CD4-positive, alpha-beta T cell treated with Interleukin-4 for 4 hours (primary cell): ENCODE data around the gene OR5AC2.

Source experiments
- DNase-seq: peaks from one replicate; pipeline ENCODE4 v3.0.0-alpha.2; 2020

OR5AC2 gene, protein sequence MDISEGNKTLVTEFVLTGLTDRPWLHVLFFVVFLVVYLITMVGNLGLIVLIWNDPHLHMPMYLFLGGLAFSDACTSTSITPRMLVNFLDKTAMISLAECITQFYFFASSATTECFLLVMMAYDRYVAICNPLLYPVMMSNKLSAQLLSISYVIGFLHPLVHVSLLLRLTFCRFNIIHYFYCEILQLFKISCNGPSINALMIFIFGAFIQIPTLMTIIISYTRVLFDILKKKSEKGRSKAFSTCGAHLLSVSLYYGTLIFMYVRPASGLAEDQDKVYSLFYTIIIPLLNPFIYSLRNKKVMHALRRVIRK

DNA sequence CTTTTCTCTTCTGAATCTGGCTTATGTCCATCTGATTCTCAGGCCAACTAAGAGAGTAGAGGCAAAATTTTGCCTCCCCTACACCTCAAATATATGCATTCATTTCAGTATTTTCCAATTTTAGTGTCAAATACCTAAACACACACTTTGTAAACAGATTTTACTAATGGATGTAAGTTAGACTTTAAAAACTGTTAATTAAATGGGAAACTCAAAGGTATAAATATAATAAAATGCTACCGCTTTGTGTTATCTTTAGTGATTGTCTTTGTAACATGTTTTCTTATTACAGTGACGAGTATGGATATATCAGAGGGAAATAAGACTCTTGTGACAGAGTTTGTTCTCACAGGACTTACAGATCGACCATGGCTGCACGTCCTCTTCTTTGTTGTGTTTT, at the start of gene OR5AC2:
OR5AC2 (plus strand) TSS at position 301 of the 400 bp plus-strand sequence; CDS start at position 301, 0 bp downstream.
- no peak for DNase-seq

DNA sequence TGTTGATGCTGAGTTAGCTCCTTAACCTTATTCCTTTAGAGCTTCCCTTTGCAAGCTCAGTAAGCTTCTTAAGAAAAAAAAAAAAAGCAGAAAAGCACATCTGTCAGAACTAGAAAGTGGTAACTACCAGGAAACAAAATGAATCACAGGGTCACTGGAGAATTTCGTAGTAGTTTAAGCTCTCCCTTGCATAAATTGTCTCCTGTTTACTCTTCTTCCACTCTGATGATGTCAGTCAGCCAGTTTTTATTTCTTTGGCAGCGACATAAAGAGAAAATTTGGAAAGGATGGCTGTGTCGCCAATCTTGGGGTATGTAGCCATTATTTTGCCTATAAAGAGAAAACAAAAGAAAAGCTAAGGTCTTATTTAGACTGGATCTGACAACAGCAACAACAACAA, 48.7 kb upstream of the OR5AC2 start:
- no peak for DNase-seq

DNA sequence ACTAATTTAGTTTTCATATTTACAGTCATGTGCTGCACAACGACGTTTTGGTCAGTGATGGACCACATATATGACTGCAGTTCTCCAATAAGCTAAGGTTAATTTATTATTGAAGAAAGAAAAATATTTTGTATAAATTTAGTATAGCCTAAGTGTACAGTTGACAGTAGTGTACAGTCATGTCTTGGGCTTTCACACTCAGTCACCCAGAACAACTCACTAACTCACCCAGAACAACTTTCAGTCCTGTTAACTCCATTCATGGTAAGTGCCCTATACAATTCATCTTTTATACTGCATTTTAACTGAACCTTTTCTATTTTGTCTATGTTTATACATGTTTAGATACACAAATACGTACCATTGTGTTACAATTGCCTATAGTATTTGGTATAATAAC, 48.1 kb upstream of the OR5AC2 start:
- no peak for DNase-seq

DNA sequence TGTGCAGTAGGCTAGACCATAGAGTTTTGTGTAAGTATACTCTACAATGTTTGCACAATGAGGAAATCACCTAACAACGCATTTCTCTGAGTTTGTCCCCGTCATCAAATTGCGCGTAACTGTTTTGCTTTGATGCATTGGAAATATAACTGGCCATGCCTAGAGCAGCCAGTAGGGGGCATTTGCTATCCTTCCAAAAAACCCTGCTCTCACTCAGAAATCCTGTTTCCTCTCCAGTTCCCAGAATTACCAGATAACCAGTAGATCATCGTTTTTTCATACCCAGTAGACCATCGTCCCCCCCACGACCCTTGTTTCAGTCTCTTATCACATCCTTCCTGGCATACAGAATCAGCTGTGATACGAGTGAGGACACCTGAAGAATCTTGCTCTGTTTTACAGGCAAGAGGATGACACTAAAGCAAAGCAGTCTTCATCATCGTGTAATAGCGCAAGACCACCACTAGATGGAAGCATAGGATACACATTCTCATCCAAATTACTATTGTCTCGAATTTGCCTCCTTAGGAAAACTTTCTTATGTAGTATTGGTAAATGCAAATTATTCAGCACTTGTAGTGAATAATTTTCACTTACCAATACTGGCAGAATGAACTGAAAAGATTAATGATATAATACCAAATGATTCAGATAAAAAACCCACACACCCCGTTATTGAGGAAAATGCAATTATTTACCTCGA, 47.5 kb upstream of the OR5AC2 start:
- peak; percentile 87 for DNase-seq

DNA sequence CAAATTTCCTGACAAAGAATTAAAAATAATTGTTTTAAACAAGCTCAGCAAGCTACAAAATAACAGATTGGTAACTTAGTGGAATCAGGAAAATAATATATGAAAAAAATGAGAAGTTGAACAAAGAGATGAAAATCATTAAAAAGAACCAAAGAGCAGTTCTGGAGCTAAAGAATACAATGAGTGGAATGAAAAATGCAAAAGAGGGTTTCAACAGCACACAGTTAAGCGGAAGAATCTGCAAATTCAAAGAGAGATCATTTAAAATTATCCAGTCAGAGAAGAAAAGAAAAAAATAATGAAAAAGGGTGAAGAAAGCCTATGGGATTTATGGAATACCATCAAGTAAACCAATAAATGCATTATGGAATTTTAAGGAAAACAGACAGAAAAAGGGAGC, 45.6 kb upstream of the OR5AC2 start:
- DNase-seq = no peak

DNA sequence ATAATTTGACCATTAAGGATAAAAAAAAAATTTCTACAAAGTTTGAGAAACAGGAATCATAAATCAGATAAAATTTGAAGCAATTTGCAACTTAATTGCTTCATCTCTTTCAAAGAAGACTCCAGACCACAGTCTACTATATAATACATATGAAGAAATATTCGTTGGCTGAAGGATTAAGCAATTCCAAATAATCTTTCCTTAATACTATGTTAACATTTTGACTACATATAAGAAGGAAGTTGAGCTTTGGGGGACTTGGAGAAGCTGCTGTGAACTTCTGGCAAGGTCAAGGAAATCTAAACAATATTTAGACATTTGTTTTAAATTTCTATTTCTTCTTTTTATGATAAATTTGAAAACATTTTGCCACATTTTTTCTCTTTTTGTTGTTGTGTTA, 38.4 kb upstream of the OR5AC2 start:
- no peak for DNase-seq

DNA sequence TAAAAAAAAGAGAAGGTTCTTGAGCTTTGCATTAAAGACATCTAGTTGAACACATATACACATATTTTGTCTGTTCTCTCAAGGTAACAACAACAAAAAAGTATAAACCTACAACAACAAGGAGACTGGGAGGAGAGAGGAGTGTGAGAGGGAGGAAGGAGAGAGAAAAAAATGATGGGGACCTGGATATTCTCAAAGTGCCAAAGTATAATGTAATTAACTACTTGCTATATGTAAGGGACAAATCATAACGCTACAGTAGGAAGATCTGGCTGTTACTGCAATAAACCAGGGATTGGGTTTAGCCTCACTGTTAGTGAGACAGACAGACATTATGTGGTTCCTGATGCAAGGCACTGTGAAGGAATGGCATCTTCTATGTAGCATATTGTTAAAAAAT, 37.7 kb upstream of the OR5AC2 start:
- no peak for DNase-seq

DNA sequence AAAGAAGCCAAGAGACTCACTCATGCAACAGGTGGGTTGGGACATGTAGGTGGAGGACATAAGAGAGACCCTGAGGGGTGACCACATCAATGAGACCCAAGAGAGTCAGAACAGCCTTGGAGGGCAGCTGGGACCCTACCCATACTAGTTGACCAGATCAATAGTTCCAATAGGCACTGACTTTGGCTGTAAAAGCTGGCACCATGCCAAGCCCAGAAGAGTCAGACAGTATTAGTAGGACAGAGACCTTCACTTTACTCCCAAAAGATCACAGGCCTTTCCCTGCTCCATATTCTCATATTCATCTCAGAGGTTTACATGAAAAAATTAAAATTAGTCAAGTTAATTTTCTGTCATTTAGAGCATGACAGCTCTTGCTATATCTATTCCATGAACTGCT, 30.9 kb upstream of the OR5AC2 start:
- no peak for DNase-seq

DNA sequence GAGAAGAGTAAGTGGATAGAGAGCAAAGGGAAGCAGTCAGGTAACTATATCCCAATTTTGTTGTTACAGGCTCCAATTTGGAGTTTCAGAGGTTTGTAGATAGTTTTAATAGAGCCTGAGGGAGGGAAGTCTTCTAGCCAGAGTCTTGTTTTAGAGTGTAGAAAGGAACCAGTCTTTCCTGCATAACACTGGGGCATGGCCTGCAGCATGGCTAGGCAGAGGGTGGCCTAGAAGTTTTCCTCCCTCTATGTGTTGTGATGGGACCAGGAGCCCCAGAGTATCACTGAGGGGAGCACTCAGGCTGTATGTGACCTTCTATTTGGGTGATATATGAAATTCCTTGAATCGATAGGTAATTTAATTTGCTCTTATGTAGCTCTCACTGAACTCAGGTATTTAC, 29.3 kb upstream of the OR5AC2 start:
- DNase-seq = no peak

DNA sequence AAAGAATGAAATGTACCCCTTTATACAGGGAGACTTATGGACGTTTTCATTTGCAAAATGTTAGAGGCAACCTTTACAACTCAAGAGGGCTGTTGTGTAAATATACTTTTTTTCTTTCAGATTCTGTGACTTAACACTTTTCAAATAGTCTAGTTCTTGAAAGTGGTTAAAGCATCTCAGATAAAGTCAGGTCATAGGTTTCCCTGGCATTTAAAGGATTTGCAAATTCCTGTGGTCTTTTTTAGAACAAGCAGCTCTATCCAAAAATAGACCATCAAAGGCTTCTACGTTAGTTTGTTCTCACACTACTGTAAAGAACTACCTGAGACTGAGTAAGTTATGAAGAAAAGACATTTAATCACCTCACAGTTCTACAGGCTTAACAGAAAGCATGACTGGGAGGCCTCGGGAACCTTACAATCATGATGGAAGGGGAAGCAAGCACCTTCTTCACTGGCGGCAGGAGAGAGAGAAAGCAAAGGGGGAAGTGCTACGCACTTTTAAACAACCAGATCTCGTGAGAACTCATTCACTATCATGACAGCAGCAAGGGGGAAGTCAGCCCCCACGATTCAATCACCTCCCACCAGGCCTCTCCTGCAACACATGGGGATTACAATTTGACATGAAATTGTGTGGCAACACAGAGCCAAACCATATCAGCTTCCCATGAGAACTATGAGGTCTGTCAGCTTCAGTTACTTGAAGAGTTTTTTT, 28.6 kb upstream of the OR5AC2 start:
- DNase-seq = no peak

DNA sequence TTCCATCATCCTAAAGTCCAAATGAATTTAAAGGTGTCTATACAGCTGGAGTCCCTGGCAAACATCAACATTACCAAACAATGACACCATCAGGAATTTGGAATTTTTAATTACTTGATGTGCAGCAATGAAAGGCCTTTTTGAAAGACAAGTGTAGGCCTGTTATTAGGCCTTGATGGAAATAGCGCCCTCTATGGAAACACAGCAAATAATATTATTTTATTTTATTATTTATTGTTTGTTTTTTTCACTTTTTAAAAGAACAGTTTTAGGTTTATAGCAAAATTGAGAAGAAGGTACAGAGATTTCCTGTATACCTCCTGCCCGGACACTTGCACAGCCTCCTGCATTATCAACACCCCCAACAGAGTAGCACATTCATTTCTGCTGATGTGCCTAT, 18.1 kb upstream of the OR5AC2 start:
- DNase-seq = no peak

DNA sequence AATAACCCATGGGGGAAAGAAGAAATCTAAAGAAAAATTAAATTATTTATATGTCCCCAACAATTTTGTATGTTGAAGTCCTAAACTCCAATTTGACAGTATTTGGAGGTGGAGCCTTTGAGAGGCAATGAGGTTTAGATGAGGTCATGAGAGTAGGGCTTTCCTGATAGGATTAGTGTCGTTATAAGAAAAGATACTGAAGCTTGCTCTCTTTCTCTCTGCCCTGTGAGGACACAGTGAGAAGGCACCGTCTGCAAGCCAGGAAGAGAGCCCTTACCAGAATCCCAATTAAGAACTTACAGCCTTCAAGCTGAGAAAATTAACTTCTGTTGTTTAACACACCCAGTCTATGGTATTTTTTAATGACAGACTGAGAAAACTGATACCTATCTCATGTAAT, 16.1 kb upstream of the OR5AC2 start:
- no peak for DNase-seq

DNA sequence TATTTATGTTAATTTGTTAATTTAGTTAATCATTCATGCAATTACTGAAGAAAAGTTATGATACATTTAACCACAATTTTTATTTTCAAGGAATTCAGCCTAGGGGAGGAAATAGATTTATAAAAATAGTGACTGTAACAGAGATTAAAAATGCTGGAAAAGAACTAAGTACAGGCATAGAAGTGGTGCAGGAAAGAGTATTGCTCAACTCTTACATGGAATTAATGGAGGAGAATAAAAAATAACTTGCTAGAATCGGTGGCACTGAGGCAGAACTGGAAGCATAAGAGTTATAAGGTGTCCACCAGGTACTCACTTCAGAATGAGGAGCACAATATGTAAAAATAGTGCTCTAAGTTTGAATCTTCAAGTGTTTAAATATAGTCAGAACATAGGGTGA, 13.5 kb upstream of the OR5AC2 start:
- DNase-seq = no peak

DNA sequence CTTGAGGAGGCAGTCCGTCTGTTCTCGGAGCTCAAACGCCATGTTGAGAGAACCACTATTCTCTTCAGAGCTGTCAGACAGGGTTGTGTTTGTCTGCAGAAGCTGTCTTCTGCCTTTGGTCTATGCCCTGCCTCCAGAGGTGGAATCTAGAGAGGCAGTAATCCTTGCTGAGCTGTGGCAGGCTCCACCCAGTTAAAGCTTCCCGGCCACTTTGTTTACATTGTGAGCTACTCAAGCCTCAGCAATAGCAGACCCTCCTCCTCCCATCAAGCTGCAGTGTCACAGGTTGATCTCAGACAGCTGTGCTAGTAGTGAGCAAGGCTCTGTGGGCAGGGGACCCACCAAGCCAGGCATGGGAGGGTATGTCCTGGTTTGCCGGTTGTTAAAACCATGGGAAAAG, 8.9 kb downstream of the OR5AC2 start:
- no peak for DNase-seq

DNA sequence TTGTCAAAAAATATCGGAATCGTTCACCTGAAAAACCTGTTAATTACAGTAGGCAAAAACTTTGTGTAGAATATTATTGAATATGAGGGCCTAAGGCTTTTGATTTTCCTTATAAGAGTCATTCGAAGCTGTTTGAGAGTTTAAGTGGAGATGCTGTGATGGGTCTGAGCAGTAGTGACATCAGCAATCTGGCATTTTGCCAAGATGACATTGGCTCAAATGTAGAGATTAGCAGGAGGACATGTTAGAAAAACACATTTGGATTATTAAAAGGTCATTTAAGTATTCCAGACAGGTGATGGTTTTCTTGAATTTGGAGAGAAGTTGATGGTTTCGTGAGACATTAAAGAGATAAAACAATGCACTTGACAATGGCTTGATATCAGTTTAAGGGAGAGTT, 12.9 kb downstream of the OR5AC2 start:
- DNase-seq = no peak

DNA sequence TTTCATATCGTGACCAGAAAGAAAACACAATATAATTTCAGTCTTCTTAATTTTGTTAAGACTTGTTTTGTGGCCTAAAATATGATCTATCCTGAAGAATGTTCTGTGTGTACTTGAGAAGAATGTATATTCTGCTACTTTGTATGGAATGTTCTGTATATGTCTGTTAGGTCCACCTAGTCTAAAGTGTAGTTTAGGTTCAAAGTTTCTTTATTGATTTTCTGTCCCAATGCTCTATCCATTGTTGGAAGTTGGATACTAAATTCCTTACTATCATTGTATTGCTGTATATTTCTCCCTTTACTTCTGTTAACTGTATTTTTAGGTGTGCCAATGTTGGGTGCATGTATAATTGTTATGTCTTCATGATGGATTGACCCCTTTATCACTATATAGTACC, 21.2 kb downstream of the OR5AC2 start:
- no peak for DNase-seq

DNA sequence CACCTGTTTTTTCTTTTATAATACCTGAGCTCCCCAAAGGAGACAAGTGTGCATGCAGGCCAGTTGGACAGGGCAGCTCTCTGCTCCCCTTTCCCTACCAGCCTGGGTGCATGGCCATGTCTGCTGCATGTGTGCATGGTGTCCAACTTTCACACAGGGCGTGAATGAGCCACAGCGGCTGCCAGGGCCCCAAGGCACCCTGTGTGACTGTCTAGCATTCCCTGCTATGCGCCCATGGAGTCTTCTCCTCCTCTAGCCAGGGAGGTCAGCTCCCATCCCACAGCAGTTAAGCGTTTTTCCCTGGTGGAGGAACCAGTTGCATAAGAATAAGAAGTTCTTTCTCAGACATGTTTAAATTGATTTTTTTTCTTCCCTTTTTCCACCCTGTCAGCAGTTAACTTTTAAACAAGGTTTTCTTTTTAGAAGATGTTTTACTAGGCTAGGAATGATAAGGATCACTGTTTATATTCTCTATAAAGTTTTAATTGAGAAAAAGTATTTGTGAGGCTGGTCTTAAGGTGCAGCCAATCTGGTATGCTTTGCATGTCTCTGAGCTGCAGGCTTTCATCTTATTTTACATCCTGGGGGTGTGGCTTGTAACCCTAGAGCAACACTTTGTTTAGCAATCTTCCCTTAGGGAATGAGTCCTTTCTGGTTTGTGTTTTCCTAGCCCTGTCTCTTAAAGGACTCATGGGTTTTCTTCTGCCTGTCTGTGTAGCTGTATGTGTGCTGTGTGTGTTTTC, 23.0 kb downstream of the OR5AC2 start:
- DNase-seq = no peak

DNA sequence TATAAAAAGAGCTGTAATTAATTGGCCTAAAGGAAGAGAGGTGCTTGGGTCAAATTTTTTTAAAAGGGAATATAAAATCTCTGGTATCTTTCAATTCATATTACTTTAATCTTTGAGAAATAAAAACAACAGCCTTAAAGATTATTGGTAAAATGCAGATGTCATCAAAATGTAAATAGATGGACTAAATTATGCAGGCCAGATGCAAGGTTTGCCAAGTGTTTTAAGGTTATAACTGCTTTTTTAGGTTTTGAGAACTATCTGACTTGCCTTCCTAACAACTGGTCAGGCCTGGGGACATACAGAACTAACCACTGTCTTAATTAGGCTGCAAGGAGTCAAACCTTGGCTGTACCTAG, 23.6 kb downstream of the OR5AC2 start:
- no peak for DNase-seq

DNA sequence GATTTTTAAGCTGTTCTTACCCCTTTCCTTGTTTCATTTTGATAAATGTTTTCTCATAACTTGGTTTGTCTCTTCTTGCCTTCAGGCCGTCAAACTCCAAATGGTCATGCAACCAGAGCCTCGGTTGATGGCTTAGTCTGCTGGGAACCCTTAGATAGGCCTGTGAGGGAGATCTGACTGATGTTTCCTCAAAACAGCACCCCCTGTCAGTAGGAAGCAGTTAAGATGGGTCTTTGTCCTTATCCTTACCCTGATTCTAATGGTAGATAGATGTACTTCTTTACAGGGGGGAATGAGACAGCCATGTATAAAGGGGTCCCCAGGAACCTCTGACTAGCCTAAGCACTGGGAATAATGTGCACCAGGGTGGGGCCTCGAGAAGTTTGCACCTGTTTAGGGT, 27.3 kb downstream of the OR5AC2 start:
- DNase-seq = no peak

DNA sequence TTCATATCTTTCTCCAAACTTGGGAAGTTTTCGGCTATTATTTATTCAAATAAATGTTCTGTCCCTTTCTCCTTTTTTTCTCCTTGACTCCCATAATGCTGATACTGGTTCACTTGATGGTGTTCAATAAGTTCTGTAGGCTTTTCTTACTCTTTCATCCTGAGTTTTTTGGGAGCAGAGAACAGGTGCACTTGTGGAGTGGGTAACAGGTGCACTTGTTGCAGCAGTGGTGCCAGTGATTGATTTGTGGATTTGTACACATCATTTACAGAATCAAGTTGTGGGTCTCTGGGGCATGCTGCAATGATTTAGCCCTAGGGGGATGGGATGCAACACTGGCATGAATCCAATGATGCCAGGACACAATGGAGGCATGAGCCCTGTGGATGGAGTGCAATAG, 28.7 kb downstream of the OR5AC2 start:
- DNase-seq = no peak

DNA sequence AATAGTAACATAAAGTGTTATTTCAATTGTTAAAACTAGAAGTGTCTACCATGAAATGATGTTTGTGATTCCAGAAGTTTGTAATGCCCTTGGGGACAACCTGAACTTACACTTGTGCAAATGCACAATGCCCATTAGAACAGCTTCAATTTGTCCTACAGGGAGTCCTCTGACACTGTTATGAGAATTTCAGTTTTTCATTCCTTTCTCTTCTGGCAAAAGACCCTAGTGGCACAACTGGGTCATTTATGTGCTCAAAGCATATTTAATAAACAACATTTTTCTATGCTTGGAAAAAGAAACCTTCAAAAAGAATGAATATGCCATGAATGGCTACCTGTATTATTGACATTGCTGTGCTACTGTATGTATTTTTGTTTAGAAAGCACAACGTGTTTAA, 43.4 kb downstream of the OR5AC2 start, which contains the start of gene OR5H1:
OR5H1 (plus strand) TSS at position 301 of the 400 bp plus-strand sequence. CDS start 1,977 bp downstream, outside the sequence.
- DNase-seq = no peak

DNA sequence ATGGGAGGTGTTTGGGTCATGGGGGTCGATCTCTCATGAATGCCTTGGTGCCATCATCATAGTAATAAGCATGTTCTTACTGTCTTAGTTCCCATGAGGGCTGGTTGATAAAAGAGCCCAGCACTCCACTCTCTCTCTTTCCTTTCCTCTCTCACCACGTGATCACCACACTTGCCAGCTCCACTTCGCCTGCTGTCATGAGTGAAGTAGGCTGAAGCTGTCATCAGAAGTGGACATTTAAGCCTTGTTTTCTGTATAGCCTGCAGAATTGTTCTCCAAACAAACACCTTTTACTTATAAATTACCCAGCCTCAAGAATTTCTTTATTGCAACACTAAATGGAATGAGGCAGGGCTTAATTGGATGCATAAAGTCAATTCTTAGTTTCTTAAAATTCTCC, 49.7 kb downstream of the OR5AC2 start:
- no peak for DNase-seq
